ENCODE measurements around the gene HOTAIR. TPM values are rescaled to one million over a fixed set of nuclear protein-coding genes. Genes with fewer than 3 reads are reported as not detected.

HOTAIR gene
- total RNA-seq, 1 donor from 2014 or later: not detected

DNA sequence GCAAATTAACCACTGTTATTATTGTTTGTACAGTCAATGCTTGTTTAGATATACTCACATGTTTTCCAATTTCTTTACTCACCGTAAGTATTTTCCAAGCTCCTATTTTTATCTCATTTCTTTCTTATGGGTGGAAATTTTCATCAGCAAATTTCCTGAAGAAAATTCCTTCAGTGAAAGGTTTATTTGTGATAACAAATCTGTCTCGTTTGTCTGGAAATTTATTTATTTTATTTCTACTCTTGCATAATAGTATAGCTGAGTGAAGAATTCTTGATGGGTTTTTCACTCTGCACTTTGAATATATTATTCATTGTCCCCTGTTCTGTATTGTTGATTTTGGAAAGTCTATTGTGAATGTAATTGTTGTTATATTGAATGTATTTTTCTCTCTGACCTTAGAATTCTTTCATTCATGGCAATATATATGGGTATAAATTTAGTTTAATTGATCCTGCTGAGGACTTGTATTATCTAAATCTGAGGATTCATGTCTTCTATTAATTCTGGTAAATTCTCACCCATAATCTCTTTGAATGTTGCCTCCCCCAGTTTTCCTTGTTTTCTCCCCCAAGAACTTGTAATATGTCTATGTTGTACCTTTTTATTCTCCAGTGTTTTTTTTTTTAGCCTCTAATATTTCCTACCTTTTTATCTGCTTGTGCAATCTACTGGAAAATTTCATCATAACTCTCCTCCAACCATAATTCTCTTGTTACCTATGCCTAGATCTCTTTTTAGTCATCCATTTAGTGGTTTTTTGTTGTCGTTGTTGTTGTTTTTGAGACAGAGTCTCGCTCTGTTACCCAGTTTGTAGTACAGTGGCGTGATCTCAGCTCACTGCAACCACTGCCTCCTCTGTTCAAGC, 57.7 kb downstream of the HOTAIR start:
- intact Hi-C loops (cut with micrococcal nuclease): no loop called here
- ATAC-seq: no peak
- DNase-seq: no peak

Small RNA genes within 50 kb of the gene (microRNA-seq; reads per million reads assigned to microRNA genes)
- gene MIR196A2 (ENCODE audit: borderline number of aligned reads): 4.9 reads per million

Other genes starting within 250 kb of the HOTAIR start
- gene CALCOCO1, start 247.5 kb downstream of the HOTAIR start, total RNA-seq: 210 TPM
- 2.4 TPM for gene CISTR, start 223.0 kb downstream of the HOTAIR start, total RNA-seq
- not detected for gene HOXC13, start 36.1 kb downstream of the HOTAIR start, total RNA-seq
- gene HOXC12, start 20.1 kb downstream of the HOTAIR start, total RNA-seq: not detected
- not detected for gene HOXC11, start 1.8 kb downstream of the HOTAIR start, total RNA-seq
- gene HOXC10, start 10.2 kb upstream of the HOTAIR start, total RNA-seq: not detected
- gene HOXC9, start 25.2 kb upstream of the HOTAIR start, total RNA-seq: not detected
- gene HOXC8, start 34.0 kb upstream of the HOTAIR start, total RNA-seq: not detected
- 0.15 TPM for gene HOXC6, start 53.5 kb upstream of the HOTAIR start, total RNA-seq
- gene HOXC5, start 58.1 kb upstream of the HOTAIR start, total RNA-seq: not detected
- not detected for gene HOXC4, start 78.9 kb upstream of the HOTAIR start, total RNA-seq
- gene SMUG1, start 214.0 kb upstream of the HOTAIR start, total RNA-seq: 17.0 TPM

All from left ventricle myocardium superior (tissue), 1 donor.